ENCODE data around the gene ZMIZ1.

The ZMIZ1 gene

DNA sequence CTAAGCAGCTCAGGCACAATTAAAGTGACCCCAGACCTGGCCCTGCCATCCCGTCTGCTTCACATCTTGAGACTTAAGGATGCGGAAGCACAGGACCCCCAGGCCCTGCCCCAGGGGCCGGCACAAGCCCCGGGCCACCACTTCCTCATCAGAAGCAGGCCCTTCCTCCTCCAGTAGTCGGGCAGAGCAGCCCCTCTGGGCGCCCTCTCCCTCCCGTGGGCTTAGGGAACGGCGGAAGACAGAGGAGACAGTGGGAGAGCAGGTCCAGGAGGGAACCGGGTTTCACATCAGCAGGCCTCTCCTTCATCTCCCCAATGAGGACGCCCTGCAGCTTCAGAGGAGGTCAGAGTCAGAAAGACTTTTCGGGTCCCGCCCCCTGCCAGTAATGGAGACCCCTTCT lies 142.8 kb downstream of the ZMIZ1 start:
- Histone ChIP-seq H3K4me3 (ENCODE audit: low read depth, low read length) (no peak overlapping the region), H3K27ac (no peak overlapping the region), H3K9me3 (ENCODE audit: severe bottlenecking) (no peaks in the 10 kb centered on the region), H3K27me3 (ENCODE audit: insufficient read depth, low read depth, severe bottlenecking) (no peaks in the 10 kb centered on the region), H3K36me3 (peaks cover 19% of the 10 kb centered on the region)
- TF ChIP-seq CTCF (IDR thresholded peaks at IDR 0.05; ENCODE audit: low read depth, low read length): no peak
- DNase-seq: no peak

DNA sequence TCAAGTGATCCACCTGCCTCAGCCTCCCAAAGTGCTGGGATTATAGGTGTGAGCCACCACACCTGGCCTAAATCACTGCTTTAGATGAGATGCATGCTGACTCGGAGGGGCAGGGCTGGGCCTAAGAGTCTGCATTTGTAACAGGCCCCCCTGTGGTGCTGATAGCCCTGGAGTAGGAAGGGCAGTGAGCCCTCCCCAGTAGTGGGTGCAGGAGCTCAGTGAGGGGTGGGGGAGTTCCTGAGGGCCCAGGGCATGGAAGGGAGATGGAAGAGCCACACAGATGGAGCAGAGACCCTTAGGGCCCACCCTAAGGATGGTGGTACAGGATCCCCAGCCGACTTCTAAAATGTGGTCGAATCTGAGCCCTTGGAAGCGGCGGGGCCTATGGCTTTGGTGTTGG lies 146.8 kb downstream of the ZMIZ1 start:
- no peaks in the 10 kb centered on the region for H3K9me3 ChIP-seq (ENCODE audit: severe bottlenecking)
- no peak for TF ChIP-seq CTCF (IDR thresholded peaks at IDR 0.05; ENCODE audit: low read depth, low read length)
- peaks cover 17% of the 10 kb centered on the region for H3K36me3 ChIP-seq
- H3K27ac ChIP-seq: no peak overlapping the region
- no peaks in the 10 kb centered on the region for H3K27me3 ChIP-seq (ENCODE audit: insufficient read depth, low read depth, severe bottlenecking)
- no peak for DNase-seq
- no peak overlapping the region for H3K4me3 ChIP-seq (ENCODE audit: low read depth, low read length)

- Histone ChIP-seq H3K36me3 (peaks cover 17% of the 10 kb centered on the region), H3K27me3 (ENCODE audit: insufficient read depth, low read depth, severe bottlenecking) (no peaks in the 10 kb centered on the region)
- DNase-seq: no peak
Measured at GRCh38 chr10:79219322-79219957, 150.7 kb downstream of the ZMIZ1 start.

GRCh38 chr10:79220307-79220706 lies 151.5 kb downstream of the ZMIZ1 start:
- no peak for TF ChIP-seq CTCF (IDR thresholded peaks at IDR 0.05; ENCODE audit: low read depth, low read length)
- DNase-seq: peak; percentile 72
- H3K27ac ChIP-seq: peak overlapping the region; percentile 73
- no peaks in the 10 kb centered on the region for H3K27me3 ChIP-seq (ENCODE audit: insufficient read depth, low read depth, severe bottlenecking)
- no peak overlapping the region for H3K4me3 ChIP-seq (ENCODE audit: low read depth, low read length)
- no peaks in the 10 kb centered on the region for H3K9me3 ChIP-seq (ENCODE audit: severe bottlenecking)
- peaks cover 17% of the 10 kb centered on the region for H3K36me3 ChIP-seq

More at GRCh38 chr10:79219322-79219957, 150.7 kb downstream of the ZMIZ1 start:
- H3K27ac ChIP-seq: peak overlapping the region; percentile 5
- no peaks in the 10 kb centered on the region for H3K9me3 ChIP-seq (ENCODE audit: severe bottlenecking)
- TF ChIP-seq CTCF (IDR thresholded peaks at IDR 0.05; ENCODE audit: low read depth, low read length): no peak
- H3K4me3 ChIP-seq (ENCODE audit: low read depth, low read length): no peak overlapping the region

GRCh38 chr10:79221110-79222051 lies 152.6 kb downstream of the ZMIZ1 start:
- TF ChIP-seq CTCF (IDR thresholded peaks at IDR 0.05; ENCODE audit: low read depth, low read length): no peak
- peaks cover 14% of the 10 kb centered on the region for H3K36me3 ChIP-seq
- H3K27me3 ChIP-seq (ENCODE audit: insufficient read depth, low read depth, severe bottlenecking): no peaks in the 10 kb centered on the region
- H3K4me3 ChIP-seq (ENCODE audit: low read depth, low read length): no peak overlapping the region
- H3K9me3 ChIP-seq (ENCODE audit: severe bottlenecking): no peaks in the 10 kb centered on the region
- H3K27ac ChIP-seq: peak overlapping the region; percentile 73
- peak; percentile 79 for DNase-seq

Data from WERI-Rb-1 (cell line).